Amygdala (tissue), 56 donors: ENCODE results near the gene ZNF718.
"Not testable (repeated sequence)": the region's sequence is repeated elsewhere in the genome, so short reads cannot be mapped to it uniquely, and the experiment has no call there.

Experiments used
- DNase-seq, 56 donors: peaks; one replicate each; lab custom pipeline; 2025; lab: John Stamatoyannopoulos, UW

The ZNF718 gene

GRCh38 chr4:147233-147632 lies 22.9 kb downstream of the ZNF718 start:
- DNase-seq, result no peak

- DNase-seq, result no peak
These were observed 37.4 kb downstream of the ZNF718 start for GRCh38 chr4:161496-162284.

- DNase-seq, result not testable (repeated sequence)
These were observed 45.3 kb downstream of the ZNF718 start for GRCh38 chr4:169640-170039.

GRCh38 chr4:171318-171717 lies 47.0 kb downstream of the ZNF718 start:
- DNase-seq, result not testable (repeated sequence)

GRCh38 chr4:173666-174314 lies 49.5 kb downstream of the ZNF718 start:
- DNase-seq, result no peak

GRCh38 chr4:175986-176385 lies 51.7 kb downstream of the ZNF718 start:
- no peak for DNase-seq

GRCh38 chr4:176995-177394 lies 52.7 kb downstream of the ZNF718 start:
- no peak for DNase-seq

- DNase-seq, result not testable (repeated sequence)
These were observed 57.9 kb downstream of the ZNF718 start for GRCh38 chr4:182225-182624.

- no peak for DNase-seq
These were observed 63.8 kb downstream of the ZNF718 start for GRCh38 chr4:188091-188490.

- not testable (repeated sequence) for DNase-seq
These were observed 70.9 kb downstream of the ZNF718 start for GRCh38 chr4:195159-195558.

- DNase-seq, result no peak
These were observed 76.6 kb downstream of the ZNF718 start for GRCh38 chr4:200936-201335.

GRCh38 chr4:202822-203221 lies 78.5 kb downstream of the ZNF718 start:
- not testable (repeated sequence) for DNase-seq

- no peak for DNase-seq
These were observed 80.9 kb downstream of the ZNF718 start for GRCh38 chr4:205097-205756.

- no peak for DNase-seq
These were observed 81.8 kb downstream of the ZNF718 start for GRCh38 chr4:206054-206453.

GRCh38 chr4:208416-209096 lies 84.3 kb downstream of the ZNF718 start:
- DNase-seq, result not testable (repeated sequence)

GRCh38 chr4:211033-211511 lies 86.8 kb downstream of the ZNF718 start:
- DNase-seq, result no peak

- peak in 54 of 56 donors; percentile 12 to 88 (median 62) for DNase-seq
These were observed 88.3 kb downstream of the ZNF718 start for GRCh38 chr4:212438-213188.

GRCh38 chr4:213189-213535 lies 88.9 kb downstream of the ZNF718 start:
- peak in 4 of 56 donors; percentile 1 to 20 (median 4) for DNase-seq
